ENCODE results near the gene THAP2. TPM values are rescaled to one million over a fixed set of nuclear protein-coding genes. Genes with fewer than 3 reads are reported as not detected.

The THAP2 gene
- total and polyA plus RNA-seq, 2 experiments from 2014 or later, result 4.7 to 16.5 TPM

DNA sequence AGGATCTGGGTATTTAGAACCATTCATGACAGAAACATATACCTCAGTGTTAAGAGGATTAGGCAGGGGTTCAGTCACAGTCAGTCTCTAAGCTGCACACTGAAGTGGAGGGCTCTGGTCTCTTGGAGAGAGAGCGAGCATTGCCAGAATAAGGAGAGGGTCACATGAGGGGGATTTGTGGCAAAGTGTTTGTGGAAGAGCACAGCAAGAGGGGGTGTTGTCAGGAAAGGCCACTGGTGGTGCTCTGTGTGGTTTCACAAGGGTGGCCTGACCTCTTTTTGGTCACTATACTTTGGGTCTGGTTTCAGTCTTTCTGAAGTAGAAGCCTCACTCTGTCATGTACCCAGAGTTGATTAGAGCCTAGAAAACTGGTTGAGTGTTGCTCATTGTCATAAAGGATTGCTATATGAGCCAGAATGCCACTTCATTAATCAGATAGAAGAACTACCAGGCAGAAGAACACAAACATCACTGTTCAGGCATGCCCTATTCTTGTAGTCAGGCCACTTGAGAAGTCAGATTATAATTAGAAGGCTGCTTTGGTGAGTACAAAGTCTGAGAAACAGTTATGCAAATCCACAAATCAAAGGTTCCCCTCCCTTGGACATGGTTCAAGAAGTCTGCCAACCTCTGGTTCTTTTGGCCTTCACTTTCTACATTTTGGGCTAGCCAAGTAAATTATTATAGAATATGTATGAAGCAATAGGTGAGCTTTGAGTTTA is 30.2 kb downstream of the THAP2 start (continued):
- TF ChIP-seq, protein P1, sequence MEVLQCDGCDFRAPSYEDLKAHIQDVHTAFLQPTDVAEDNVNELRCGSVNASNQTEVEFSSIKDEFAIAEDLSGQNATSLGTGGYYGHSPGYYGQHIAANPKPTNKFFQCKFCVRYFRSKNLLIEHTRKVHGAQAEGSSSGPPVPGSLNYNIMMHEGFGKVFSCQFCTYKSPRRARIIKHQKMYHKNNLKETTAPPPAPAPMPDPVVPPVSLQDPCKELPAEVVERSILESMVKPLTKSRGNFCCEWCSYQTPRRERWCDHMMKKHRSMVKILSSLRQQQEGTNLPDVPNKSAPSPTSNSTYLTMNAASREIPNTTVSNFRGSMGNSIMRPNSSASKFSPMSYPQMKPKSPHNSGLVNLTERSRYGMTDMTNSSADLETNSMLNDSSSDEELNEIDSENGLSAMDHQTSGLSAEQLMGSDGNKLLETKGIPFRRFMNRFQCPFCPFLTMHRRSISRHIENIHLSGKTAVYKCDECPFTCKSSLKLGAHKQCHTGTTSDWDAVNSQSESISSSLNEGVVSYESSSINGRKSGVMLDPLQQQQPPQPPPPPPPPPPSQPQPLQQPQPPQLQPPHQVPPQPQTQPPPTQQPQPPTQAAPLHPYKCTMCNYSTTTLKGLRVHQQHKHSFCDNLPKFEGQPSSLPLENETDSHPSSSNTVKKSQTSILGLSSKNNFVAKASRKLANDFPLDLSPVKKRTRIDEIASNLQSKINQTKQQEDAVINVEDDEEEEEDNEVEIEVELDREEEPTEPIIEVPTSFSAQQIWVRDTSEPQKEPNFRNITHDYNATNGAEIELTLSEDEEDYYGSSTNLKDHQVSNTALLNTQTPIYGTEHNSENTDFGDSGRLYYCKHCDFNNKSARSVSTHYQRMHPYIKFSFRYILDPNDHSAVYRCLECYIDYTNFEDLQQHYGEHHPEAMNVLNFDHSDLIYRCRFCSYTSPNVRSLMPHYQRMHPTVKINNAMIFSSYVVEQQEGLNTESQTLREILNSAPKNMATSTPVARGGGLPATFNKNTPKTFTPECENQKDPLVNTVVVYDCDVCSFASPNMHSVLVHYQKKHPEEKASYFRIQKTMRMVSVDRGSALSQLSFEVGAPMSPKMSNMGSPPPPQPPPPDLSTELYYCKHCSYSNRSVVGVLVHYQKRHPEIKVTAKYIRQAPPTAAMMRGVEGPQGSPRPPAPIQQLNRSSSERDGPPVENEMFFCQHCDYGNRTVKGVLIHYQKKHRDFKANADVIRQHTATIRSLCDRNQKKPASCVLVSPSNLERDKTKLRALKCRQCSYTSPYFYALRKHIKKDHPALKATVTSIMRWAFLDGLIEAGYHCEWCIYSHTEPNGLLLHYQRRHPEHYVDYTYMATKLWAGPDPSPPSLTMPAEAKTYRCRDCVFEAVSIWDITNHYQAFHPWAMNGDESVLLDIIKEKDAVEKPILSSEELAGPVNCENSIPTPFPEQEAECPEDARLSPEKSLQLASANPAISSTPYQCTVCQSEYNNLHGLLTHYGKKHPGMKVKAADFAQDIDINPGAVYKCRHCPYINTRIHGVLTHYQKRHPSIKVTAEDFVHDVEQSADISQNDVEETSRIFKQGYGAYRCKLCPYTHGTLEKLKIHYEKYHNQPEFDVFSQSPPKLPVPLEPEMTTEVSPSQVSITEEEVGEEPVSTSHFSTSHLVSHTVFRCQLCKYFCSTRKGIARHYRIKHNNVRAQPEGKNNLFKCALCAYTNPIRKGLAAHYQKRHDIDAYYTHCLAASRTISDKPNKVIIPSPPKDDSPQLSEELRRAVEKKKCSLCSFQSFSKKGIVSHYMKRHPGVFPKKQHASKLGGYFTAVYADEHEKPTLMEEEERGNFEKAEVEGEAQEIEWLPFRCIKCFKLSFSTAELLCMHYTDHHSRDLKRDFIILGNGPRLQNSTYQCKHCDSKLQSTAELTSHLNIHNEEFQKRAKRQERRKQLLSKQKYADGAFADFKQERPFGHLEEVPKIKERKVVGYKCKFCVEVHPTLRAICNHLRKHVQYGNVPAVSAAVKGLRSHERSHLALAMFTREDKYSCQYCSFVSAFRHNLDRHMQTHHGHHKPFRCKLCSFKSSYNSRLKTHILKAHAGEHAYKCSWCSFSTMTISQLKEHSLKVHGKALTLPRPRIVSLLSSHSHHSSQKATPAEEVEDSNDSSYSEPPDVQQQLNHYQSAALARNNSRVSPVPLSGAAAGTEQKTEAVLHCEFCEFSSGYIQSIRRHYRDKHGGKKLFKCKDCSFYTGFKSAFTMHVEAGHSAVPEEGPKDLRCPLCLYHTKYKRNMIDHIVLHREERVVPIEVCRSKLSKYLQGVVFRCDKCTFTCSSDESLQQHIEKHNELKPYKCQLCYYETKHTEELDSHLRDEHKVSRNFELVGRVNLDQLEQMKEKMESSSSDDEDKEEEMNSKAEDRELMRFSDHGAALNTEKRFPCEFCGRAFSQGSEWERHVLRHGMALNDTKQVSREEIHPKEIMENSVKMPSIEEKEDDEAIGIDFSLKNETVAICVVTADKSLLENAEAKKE (CRISPR knock-in tag; IDR thresholded peaks at IDR 0.05), result no peak
- TF ChIP-seq JUNB (IDR thresholded peaks at IDR 0.05; ENCODE audit: unreplicated experiment), result no peak
- TF ChIP-seq ZNF114 (CRISPR knock-in tag; IDR thresholded peaks at IDR 0.05), result no peak
- TF ChIP-seq STAT1 (IDR thresholded peaks at IDR 0.05; ENCODE audit: unreplicated experiment), result no peak
- TF ChIP-seq POLR2AphosphoS5 (IDR thresholded peaks at IDR 0.05; ENCODE audit: low read depth), result no peak
- no peak for TF ChIP-seq CREB1 (CRISPR knock-in tag; IDR thresholded peaks at IDR 0.05; ENCODE audit: low read depth)
- no peak for TF ChIP-seq ZNF331 (CRISPR knock-in tag; IDR thresholded peaks at IDR 0.05; ENCODE audit: low read depth)
- TF ChIP-seq, protein P2, sequence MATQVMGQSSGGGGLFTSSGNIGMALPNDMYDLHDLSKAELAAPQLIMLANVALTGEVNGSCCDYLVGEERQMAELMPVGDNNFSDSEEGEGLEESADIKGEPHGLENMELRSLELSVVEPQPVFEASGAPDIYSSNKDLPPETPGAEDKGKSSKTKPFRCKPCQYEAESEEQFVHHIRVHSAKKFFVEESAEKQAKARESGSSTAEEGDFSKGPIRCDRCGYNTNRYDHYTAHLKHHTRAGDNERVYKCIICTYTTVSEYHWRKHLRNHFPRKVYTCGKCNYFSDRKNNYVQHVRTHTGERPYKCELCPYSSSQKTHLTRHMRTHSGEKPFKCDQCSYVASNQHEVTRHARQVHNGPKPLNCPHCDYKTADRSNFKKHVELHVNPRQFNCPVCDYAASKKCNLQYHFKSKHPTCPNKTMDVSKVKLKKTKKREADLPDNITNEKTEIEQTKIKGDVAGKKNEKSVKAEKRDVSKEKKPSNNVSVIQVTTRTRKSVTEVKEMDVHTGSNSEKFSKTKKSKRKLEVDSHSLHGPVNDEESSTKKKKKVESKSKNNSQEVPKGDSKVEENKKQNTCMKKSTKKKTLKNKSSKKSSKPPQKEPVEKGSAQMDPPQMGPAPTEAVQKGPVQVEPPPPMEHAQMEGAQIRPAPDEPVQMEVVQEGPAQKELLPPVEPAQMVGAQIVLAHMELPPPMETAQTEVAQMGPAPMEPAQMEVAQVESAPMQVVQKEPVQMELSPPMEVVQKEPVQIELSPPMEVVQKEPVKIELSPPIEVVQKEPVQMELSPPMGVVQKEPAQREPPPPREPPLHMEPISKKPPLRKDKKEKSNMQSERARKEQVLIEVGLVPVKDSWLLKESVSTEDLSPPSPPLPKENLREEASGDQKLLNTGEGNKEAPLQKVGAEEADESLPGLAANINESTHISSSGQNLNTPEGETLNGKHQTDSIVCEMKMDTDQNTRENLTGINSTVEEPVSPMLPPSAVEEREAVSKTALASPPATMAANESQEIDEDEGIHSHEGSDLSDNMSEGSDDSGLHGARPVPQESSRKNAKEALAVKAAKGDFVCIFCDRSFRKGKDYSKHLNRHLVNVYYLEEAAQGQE (IDR thresholded peaks at IDR 0.05; ENCODE audit: unreplicated experiment), result no peak

Measured in GM23338 (cell line).